Hindlimb muscle (tissue), 1 donor: ENCODE data around the gene ACAA2. TPM values are rescaled to one million over a fixed set of nuclear protein-coding genes. Genes with fewer than 3 reads are reported as not detected.
"Not testable (repeated sequence)": the region's sequence is repeated elsewhere in the genome, so short reads cannot be mapped to it uniquely, and the experiment has no call there.

Source experiments
- DNase-seq: peaks from one replicate; pipeline ENCODE4 v3.0.0-alpha.2; 2013
- polyA plus RNA-seq: library from polyadenylated mRNA; unstranded; fragments of 120-200 nt; gene quantifications from one replicate; pipeline ENCODE4 v1.2.1, GENCODE V29; 2013; ENCODE audit not compliant: insufficient read length

Gene ACAA2
- polyA plus RNA-seq, 1 donor, result 71.2 TPM

DNA sequence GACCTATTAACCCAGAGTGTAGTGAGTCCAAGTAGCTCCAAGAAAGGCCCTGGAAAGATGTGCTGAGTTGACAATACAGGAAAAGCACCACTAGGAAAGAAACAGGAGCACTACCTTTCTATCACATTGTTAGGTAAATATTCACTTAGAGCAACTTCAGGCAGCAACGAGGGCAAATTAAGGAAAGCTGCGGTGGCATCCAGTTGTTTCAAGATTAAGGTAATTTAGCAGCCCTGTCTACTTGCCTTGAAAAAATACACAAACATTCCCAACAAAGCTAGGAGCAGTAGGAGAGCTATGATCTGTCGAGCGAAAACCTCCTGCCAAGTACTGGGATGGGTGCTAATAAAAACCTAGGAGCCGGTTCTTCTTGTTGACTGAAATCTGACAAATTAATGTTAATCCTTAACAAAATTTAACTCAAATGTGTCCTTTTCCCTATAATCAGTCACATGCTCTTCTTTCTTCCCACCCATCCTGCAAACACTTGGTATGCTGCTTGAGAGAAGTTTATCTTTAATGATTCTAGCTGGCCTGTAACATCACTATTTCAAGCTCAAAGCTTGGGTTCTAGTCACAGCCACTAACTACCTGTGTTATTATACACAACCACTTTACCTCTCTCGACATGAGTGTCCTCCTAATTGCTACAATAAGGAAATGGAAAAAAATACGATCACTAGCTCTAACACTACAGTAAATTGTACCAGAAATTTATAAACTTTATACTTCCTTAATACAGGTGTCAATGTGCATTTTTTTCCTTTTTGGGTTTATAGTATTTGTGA, 2.0 kb downstream of the ACAA2 start:
- DNase-seq, result no peak

DNA sequence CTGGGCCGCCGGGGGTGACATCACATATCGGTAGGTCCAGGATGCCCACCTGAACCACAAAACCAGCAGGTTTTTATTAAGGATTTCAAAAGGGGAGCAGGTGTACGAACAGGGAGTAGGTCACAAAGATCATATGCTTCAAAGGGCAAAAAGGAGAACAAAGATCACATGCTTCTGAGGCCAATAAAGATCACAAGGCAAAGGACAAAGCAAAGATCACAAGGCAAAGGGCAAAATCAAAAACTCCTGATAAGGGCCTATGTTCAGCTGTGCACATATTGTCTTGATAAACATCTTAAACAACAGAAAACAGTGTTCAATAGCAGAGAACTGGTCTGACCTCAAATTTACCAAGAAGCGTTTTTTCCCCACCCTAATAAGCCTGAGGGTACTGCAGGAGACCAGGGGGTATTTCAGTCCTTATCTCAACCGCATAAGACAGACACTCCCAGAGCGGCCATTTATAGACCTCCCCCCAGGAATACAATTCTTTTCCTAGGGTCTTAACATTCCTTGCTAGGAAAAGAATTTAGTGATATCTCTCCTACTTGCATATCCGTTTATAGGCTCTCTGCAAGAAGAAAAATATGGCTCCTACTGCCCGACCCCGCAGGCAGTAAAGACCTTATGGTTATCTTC, 4.7 kb downstream of the ACAA2 start:
- DNase-seq, result not testable (repeated sequence)

DNA sequence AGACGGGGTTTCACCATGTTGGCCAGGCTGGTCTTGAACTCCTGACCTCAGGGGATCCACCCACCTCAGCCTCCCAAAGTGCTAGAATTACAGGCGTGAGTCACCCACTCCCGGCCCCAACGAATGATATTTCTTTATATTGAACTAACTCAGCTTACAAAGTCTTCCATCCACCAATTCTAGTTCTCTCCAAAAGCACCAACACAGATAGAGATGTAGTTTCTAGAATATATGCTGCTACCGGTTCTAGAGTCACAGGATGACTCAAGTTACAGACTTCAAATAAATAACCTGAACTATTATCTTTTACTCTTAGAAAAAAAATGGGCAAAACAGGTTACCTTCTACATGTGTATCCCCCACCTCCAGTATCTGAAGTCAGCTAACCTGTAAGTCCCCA, 9.2 kb downstream of the ACAA2 start:
- no peak for DNase-seq

DNA sequence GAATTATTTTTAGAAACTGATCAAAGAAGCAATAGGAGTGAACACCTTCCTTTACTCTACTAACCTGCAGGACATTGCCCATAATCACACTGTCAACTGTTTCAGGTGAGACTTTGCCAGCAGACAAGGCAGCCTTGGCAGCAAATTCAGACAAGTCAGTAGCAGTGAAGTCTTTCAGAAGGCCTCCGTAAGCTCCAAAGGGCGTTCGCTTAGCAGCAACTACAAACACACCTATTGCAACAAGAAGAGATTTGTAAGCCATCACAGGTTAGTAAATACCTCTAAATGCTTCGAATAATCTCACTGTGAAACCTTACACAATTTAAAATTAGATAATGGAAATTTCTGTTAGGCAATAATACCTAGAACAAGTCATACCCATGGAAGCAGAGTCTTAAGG, 10.7 kb downstream of the ACAA2 start:
- no peak for DNase-seq

DNA sequence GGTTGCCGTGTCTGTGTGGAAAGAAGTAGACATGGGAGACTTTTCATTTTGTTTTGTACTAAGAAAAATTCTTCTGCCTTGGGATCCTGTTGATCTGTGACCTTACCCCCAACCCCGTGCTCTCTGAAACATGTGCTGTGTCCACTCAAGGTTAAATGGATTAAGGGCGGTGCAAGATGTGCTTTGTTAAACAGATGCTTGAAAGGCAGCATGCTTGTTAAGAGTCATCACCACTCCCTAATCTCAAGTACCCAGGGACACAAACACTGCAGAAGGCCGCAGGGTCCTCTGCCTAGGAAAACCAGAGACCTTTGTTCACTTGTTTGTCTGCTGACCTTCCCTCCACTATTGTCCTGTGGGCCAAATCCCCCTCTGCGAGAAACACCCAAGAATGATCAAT, 12.8 kb downstream of the ACAA2 start:
- DNase-seq, result not testable (repeated sequence)

DNA sequence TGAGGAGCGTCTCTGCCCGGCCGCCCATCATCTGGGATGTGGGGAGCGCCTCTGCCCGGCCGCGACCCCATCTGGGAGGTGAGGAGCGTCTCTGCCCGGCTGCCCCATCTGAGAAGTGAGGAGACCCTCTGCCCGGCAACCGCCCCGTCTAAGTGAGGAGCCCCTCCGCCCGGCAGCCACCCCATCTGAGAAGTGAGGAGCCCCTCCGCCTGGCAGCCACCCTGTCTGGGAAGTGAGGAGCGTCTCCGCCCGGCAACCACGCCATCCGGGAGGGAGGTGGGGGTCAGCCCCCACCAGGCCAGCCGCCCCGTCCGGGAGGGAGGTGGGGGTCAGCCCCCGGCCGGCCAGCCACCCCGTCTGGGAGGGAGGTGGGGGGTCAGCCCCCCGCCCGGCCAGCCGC, 13.5 kb downstream of the ACAA2 start:
- DNase-seq, result not testable (repeated sequence)

DNA sequence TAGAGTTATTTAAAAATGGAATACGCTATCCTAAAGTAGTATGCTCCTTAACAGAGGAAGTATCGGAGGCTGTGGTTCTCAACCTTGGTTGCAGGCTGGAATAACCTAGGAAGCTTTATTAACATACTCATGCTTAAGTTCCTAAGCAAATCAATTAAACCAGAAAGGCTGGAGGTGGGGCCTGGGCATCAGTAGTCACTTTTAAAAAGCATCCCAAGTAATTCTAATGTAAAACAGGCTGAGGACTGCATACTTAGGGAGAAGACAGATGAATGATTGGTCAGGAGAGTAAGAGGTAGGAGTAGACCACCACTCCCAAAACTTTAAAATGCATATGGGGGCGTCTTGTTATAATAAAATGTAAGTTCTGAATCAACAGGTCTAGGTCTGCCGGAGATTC, 15.3 kb downstream of the ACAA2 start:
- no peak for DNase-seq

DNA sequence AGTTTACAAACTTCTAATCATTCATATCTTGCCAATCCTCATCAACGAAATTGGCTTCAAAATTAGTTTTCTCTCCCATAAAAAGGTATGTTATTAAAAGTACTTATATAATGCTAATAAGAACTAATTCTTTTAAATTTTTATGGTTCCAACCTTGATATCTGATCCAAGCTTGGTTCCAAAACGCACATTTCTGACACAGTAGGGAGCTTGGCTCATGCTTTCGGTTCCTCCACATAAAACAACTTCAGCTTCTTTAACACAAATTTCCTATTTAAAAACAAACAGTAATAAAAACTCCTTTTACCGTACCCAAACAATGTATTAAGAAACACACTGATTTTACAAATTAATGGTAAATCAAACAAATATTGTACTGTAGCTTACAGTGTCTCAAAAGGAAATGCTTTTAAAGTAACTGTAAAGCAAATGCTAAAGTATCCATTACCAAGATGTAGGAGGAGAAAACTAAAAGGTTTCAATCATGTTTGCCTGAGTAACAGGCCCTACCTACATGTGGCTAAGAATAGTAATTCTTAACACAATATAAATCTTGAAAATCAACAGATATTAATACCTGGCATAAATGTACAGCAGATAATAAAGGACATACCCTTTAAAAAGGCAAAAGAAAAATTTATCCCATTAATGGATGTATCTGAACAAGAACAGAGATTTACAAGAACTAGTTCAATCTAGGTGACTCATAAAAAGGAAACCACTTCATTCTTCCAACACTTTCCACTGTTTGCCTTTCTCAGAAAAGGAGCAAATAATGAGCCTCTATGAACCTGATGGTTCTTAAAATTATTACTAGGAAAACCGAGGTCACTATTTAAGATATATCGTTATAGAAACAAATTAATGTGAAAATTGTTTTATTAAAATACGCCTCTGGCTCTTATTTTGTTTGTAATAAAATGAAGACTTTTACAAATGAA, 17.5 kb downstream of the ACAA2 start:
- no peak for DNase-seq

DNA sequence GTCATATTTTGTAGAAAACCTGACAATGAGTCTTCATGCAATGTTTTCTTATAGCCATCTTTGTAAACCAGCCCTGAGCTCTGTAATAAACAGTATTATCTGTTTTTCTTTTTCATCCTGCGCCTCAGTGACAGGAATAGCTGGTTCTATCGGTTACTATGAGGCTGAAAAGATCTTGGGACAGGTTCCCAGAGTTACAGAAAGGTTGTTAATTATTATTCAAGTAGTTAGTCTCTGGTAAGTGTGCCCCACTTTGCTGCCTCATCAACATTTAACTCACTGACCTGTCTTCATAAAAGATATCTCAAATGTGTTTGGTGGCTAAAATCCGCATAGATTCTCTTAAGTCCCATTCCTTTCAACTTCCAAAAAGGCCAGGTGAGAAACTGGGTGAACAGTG, 18.6 kb downstream of the ACAA2 start:
- no peak for DNase-seq

DNA sequence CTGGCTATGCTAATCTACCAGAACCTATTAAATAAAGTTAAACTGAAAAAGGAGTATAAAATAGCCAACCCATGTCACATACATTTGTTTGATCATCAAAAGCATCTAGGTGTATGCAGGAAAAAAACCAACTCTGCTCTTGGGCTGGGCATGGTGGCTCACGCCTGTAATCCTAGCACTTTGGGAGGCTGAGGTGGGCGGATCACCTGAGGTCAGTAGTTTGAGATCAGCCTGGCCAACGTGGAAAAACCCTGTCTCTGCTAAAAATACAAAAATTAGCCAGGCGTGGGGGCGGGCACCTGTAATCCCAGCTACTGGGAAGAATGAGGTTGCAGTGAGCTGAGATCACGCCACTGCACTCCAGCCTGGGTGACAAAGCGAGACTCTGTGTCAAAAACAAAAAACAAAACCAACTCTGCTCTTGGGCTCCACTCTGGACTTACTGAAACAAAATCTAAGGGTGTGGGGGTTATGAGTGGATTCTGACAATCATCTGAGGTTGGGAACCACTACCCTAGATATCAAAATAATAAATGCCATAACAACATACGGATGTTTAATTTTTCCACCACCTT, 23.7 kb downstream of the ACAA2 start:
- not testable (repeated sequence) for DNase-seq

DNA sequence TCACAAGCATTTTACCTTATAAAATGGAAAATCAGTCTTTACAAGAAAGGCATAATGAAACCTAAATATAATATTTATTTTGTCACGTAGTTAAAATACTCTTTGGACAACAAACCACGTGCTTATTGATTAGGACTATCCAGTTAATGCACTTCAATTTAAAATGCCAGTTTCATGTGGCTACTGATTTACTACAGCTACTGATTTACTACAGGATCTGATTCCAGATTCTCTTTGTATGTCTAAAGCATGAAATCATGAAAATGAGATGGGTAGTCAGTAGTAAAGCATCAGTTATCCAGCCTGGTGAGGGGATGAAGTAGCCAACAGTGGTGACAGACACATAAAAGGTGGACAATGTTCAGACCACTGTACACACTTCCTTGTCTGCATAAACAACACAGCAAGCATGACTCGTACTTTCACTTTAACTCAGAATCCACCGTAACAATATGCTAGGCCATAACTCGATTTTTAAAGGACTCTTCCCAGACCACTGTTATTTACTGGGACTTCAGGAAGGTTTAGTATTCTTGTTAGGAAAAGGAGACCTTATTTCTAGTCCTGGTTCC, 24.9 kb downstream of the ACAA2 start:
- DNase-seq, result no peak

DNA sequence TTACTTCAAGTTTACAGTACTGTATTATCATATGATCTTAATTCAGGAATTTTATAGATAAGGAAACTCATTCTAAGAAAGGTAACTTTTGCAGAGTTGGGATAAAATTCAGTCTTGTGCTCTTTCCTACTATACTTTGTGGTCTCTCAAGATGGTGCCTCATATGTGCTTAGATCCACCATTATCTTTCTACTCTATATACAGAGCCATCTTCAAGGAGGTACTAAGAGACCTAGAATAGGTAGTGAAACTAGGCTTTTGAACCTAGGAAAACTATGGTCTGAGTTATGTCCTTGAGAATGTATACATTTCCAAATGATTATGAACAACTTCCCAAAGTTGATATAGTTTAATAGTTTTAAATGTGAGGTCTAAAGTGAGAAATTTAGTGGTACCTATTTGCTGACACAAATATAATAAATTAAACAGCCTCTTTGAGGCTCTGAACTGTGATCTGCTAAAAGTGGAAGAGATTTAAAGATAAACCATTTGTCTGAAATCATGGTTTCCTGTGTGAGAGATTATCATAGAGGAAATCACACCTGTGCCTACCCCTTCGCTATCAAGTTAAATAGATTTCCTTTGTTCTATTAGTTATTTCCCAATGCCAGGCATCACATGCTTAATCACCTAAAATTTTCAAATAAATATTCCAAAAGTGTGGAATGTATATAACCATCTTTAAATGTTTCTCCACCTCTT, 27.2 kb downstream of the ACAA2 start:
- DNase-seq, result no peak

DNA sequence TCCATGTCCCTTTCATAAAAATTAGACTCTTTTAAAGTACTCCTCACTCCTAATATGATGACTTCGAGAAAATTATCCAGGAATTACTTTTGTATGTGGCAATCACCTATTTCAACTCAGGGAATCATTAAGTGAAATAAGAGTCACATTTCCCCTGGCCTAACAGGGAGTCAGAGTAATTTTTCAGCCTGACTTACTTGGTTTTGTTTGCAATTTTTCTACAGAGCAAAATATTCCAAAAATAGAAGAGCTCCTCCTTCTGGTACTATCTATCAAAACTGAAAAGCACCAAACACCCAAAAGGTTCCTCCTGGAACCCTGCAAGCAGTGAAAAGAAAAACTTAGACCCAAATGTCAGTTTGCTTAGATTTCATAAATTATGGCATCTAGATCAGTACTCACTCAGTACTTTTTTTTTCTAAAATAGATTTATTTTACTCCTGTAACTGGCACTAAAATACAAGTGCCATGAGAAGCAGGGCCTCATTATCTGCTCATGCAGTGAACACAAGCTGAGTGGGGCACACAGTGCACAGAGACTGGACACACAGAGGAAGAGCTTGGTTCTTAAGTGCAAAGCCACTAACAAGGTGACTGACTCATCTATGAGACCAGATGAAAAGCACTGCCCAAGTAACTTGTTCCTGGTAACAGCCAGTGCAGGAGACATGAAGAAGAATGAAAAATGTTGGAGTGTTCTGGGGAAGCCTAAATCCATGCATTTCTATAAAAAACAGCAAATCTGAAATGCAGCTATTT, 28.7 kb downstream of the ACAA2 start:
- no peak for DNase-seq

DNA sequence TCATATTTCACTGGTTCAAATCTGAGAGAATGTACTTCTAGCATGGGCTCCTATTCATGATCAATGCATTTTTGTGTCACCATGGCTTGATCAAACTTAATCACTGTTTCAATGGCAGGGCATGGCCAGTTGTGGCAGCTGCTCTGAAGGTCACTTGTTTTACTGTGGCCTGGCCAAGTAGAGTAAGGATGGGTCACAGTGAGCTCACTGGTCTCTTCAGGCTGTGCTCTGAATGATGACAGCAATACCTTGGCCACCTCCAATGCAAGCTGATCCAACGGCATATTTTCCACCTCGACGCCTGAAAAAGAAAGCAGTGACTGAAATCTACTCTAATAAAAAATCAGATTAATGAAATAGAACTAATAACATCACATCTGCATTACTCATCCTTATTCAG, 29.7 kb downstream of the ACAA2 start:
- not testable (repeated sequence) for DNase-seq

DNA sequence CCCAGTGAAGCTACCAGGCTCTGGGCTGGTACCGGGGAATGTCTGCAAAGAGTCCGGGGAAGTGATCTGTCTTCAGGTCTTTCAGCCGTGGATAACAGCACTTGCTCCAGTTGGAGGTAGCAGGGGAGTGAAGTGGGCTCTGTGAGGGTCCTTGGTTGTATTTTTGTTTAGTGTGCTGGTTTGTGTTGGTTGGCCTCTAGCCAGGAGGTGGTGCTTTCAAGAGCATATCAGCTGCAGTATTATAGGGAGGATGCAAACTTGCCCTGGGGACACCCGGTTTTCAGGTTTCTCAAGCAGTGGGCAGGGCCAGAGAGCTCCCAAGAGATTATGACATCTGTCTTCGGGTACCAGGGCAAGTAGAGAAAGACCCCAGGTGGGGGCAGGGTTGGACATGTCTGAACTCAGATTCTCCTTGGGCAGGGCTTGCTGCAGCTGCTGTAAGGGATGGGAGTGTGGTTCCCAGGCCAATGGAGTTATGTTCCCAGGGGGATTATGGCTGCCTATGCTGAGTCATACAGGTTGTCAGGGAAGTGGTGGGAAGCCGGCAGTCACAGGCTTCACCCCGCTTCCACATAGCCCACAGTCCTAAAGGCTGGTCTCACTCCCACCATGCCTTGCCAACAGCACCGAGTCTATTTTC, 34.4 kb downstream of the ACAA2 start:
- no peak for DNase-seq

DNA sequence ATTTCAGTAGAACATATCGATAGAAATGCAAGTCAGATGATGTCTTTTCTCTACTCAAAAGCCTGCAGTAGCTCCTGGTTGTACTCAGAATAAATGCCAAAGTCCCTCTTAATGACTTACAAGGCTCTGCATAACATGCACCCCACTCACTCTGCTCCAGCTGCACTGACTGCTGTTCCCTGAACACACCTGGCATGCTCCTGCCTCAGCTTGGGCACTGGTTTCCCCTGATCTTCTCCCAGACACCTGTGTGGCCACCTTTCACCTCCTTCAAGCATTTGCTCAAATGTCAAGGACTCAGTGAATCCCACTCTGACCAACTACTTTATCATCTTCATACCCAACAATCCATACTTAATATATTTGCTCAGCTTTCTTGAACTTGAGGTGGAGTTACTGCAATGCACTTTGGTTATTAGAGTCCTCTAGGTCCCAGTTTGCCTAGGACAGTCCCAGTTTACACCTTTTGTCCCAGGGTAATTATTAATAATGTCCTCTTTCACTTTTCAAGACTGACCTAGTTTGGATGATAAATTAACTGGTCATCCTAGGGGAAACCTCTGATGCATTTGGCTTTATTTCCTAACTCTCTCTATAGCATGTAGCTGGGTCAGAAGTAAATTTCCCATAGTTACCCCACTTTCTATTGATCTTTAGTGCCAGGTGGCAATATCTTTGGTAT, 44.1 kb downstream of the ACAA2 start:
- no peak for DNase-seq

DNA sequence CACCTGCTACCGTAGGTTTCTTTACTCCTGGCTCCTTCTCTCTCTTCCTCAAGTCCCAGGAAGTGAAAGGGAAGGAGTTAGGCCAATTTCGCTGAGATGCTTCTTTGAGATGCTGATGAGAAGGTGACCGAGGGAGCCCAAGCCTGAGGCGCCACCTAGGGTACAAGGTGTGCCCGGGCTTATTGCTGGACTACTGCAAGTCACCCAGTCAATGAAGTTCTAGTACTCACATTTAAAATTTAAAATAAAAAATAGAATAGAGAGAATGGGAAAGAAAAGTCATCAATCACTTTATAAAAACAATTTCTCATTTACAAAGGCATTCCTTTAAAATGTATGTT, 45.3 kb downstream of the ACAA2 start:
- DNase-seq, result peak; percentile 70

DNA sequence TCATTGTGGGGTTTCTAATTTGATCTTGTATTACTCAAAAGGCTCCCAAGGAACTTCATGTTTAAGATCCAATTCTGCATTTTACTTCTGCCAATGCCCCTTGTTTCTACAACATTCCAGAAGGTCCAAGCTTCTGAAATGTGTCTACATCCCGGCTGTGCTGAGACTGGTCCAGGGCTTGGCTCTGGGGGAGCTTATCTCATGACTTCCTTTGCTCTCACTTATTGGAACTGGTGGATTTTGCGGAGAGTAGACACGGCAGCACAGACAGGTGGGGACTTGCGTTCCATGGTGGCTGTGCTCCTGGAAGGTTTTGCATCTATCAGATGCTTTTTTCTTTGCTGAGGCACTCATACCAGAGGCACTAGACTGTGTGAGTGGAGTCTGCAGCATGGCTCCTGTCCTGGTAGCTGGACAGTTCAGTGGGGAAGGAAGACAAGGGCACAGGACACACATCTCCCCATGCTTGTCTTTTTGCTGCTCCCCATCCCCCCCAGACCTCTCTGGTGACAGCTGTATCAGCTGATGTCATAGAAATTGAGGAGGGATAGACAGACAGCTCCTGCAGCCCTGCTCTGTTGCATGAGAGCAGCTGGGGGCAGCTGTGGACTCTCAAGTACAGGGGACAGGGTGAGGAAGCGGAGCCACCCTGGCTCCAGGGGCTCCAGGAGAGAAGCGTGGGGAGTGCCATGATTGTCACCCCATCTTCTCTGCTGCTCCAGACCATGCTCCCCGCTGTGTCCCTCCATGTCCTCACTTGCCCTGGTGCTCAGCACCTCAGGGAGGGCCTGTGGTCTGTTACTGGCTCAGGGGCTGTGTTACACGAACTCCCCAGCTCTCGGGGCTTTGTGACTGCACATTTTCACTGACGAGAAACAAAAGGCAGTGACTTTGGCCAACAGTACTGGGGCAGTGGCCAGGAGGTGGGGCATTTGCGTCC, 46.0 kb downstream of the ACAA2 start:
- no peak for DNase-seq

DNA sequence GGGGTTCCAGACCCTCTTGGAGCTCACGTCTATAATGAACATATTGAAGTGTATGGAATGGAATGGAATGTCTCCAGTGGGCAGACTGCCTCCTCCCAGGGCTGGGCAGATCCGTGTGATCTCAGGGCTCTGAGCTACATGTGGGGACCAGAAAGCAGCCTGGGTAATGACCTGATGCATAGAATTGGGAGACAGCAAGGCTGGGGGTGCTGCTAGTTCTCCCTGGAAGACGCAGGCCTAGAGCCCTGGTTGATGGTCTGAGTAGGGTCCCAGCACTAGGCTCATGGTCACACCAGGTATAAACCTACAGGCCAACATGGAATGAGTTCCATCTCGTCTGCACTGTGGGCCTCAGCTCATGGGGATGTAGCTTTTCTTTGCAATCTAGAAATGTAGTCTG, 46.7 kb downstream of the ACAA2 start:
- DNase-seq, result no peak
